ENCODE data around the gene TMEM158. TPM values are rescaled to one million over a fixed set of nuclear protein-coding genes. Genes with fewer than 3 reads are reported as not detected.

Gene TMEM158
- polyA plus RNA-seq, 1 donor (not counting 4 experiments of a cell fraction or from before 2014, with no cell fraction given), result 2.0 TPM

GRCh38 chr3:45188719-45189659 lies 37.1 kb downstream of the TMEM158 start:
- peaks cover 8% of the 10 kb centered on the region for H3K4me1 ChIP-seq (ENCODE audit: control insufficient read depth, extremely low read depth, insufficient read depth, low read length)
- H3K27me3 ChIP-seq (ENCODE audit: control insufficient read depth, extremely low read depth, insufficient read depth, low read length), result no peaks in the 10 kb centered on the region
- H3K9me3 ChIP-seq (ENCODE audit: control insufficient read depth, low read depth, low read length), result no peaks in the 10 kb centered on the region
- H4K20me1 ChIP-seq (ENCODE audit: control insufficient read depth, extremely low read depth, insufficient read depth, low read length), result no peaks in the 10 kb centered on the region
- no peak overlapping the region for H3K4me2 ChIP-seq (ENCODE audit: control insufficient read depth, extremely low read depth, insufficient read depth, low read depth, low read length)
- dilution Hi-C loops (cut with MboI; ENCODE audit: extremely low pct_ligation_motif_present, low sequenced_read_pairs), result no loop called here
- H3K9me1 ChIP-seq (ENCODE audit: control insufficient read depth, extremely low read depth, insufficient read depth, low read length), result no peaks in the 10 kb centered on the region
- FAIRE-seq, result peak; percentile 39
- H3K27ac ChIP-seq (ENCODE audit: control insufficient read depth, insufficient read depth, low read length), result no peak overlapping the region
- no peak overlapping the region for H3K4me3 ChIP-seq (ENCODE audit: control insufficient read depth in 2 of 3, extremely low read depth in 1 of 3, insufficient read depth in 2 of 3, low read depth in 1 of 3, low read length in 3 of 3)
- no peaks in the 10 kb centered on the region for H3K79me2 ChIP-seq (ENCODE audit: control insufficient read depth, insufficient read depth, low read length)
- no peak for TF ChIP-seq EZH2 (IDR thresholded peaks at IDR 0.05; ENCODE audit: low read length)
- H2AFZ ChIP-seq (ENCODE audit: control insufficient read depth, low read length), result no peak overlapping the region
- no peak overlapping the region for H3K9ac ChIP-seq (ENCODE audit: control insufficient read depth, extremely low read depth, insufficient read depth, low read length)
- H3K36me3 ChIP-seq (ENCODE audit: control insufficient read depth in 2 of 2, extremely low read depth in 1 of 2, insufficient read depth in 2 of 2, low read length in 2 of 2), result no peaks in the 10 kb centered on the region
- no peak for DNase-seq (ENCODE audit: low read depth, low spot score)

GRCh38 chr3:45187694-45188141 lies 38.4 kb downstream of the TMEM158 start:
- Histone ChIP-seq H3K4me3 (ENCODE audit: control insufficient read depth in 2 of 3, extremely low read depth in 1 of 3, insufficient read depth in 2 of 3, low read depth in 1 of 3, low read length in 3 of 3) (no peak overlapping the region), H3K9me1 (ENCODE audit: control insufficient read depth, extremely low read depth, insufficient read depth, low read length) (no peaks in the 10 kb centered on the region), H4K20me1 (ENCODE audit: control insufficient read depth, extremely low read depth, insufficient read depth, low read length) (no peaks in the 10 kb centered on the region), H3K79me2 (ENCODE audit: control insufficient read depth, insufficient read depth, low read length) (no peaks in the 10 kb centered on the region), H2AFZ (ENCODE audit: control insufficient read depth, low read length) (peak overlapping the region; percentile 64), H3K27me3 (ENCODE audit: control insufficient read depth, extremely low read depth, insufficient read depth, low read length) (no peaks in the 10 kb centered on the region), H3K4me1 (ENCODE audit: control insufficient read depth, extremely low read depth, insufficient read depth, low read length) (peaks cover 21% of the 10 kb centered on the region), H3K36me3 (ENCODE audit: control insufficient read depth in 2 of 2, extremely low read depth in 1 of 2, insufficient read depth in 2 of 2, low read length in 2 of 2) (no peaks in the 10 kb centered on the region), H3K9ac (ENCODE audit: control insufficient read depth, extremely low read depth, insufficient read depth, low read length) (no peak overlapping the region), H3K9me3 (ENCODE audit: control insufficient read depth, low read depth, low read length) (no peaks in the 10 kb centered on the region), H3K27ac (ENCODE audit: control insufficient read depth, insufficient read depth, low read length) (no peak overlapping the region), H3K4me2 (ENCODE audit: control insufficient read depth, extremely low read depth, insufficient read depth, low read depth, low read length) (no peak overlapping the region)
- FAIRE-seq (peak; percentile 91), DNase-seq (ENCODE audit: low read depth, low spot score) (no peak)
- dilution Hi-C loops (cut with MboI; ENCODE audit: extremely low pct_ligation_motif_present, low sequenced_read_pairs), result no loop called here
- TF ChIP-seq EZH2 (IDR thresholded peaks at IDR 0.05; ENCODE audit: low read length) (no peak), CTCF (optimal IDR thresholded peaks at IDR 0.05 in 1 of 3, IDR thresholded peaks at IDR 0.05 in 1 of 3, conservative IDR thresholded peaks at IDR 0.05 in 1 of 3; ENCODE audit: extremely low read depth in 1 of 3, insufficient read depth in 2 of 3, low read length in 3 of 3) (no peak)
